Measurements from ENCODE around the gene CLNK.

CLNK gene

GRCh38 chr4:10455133-10455532 is 229.4 kb downstream of the CLNK start:
- TF ChIP-seq POLR2AphosphoS5 (IDR thresholded peaks at IDR 0.05; ENCODE audit: low read depth, low read length), result no peak
- TF ChIP-seq TAF1 (IDR thresholded peaks at IDR 0.05; ENCODE audit: borderline replicate concordance, insufficient read depth, low read length), result no peak
- TF ChIP-seq REST (IDR thresholded peaks at IDR 0.05; ENCODE audit: insufficient read depth in 1 of 2, low read depth in 2 of 2, low read length in 2 of 2), result no peak
- no peak for TF ChIP-seq SIN3A (IDR thresholded peaks at IDR 0.05; ENCODE audit: borderline replicate concordance, insufficient read depth, low read length)
- no peak for TF ChIP-seq FOXP2 (optimal IDR thresholded peaks at IDR 0.05; ENCODE audit: borderline replicate concordance, extremely low read depth, extremely low read length, insufficient read depth)

- no peak for TF ChIP-seq FOXP2 (optimal IDR thresholded peaks at IDR 0.05; ENCODE audit: borderline replicate concordance, extremely low read depth, extremely low read length, insufficient read depth)
- TF ChIP-seq TAF1 (IDR thresholded peaks at IDR 0.05; ENCODE audit: borderline replicate concordance, insufficient read depth, low read length), result no peak
- TF ChIP-seq SIN3A (IDR thresholded peaks at IDR 0.05; ENCODE audit: borderline replicate concordance, insufficient read depth, low read length), result no peak
- TF ChIP-seq REST (IDR thresholded peaks at IDR 0.05; ENCODE audit: insufficient read depth in 1 of 2, low read depth in 2 of 2, low read length in 2 of 2), result no peak
- TF ChIP-seq POLR2AphosphoS5 (IDR thresholded peaks at IDR 0.05; ENCODE audit: low read depth, low read length), result no peak
These were observed 229.8 kb downstream of the CLNK start for GRCh38 chr4:10454726-10455125.

- TF ChIP-seq TAF1 (IDR thresholded peaks at IDR 0.05; ENCODE audit: borderline replicate concordance, insufficient read depth, low read length) (no peak), POLR2AphosphoS5 (IDR thresholded peaks at IDR 0.05; ENCODE audit: low read depth, low read length) (no peak), SIN3A (IDR thresholded peaks at IDR 0.05; ENCODE audit: borderline replicate concordance, insufficient read depth, low read length) (no peak), FOXP2 (optimal IDR thresholded peaks at IDR 0.05; ENCODE audit: borderline replicate concordance, extremely low read depth, extremely low read length, insufficient read depth) (no peak)
These were observed 230.4 kb downstream of the CLNK start for GRCh38 chr4:10454121-10454520.

- no peak for TF ChIP-seq POLR2AphosphoS5 (IDR thresholded peaks at IDR 0.05; ENCODE audit: low read depth, low read length)
- no peak for TF ChIP-seq SIN3A (IDR thresholded peaks at IDR 0.05; ENCODE audit: borderline replicate concordance, insufficient read depth, low read length)
- TF ChIP-seq TAF1 (IDR thresholded peaks at IDR 0.05; ENCODE audit: borderline replicate concordance, insufficient read depth, low read length), result no peak
- no peak for TF ChIP-seq FOXP2 (optimal IDR thresholded peaks at IDR 0.05; ENCODE audit: borderline replicate concordance, extremely low read depth, extremely low read length, insufficient read depth)
These were observed 235.6 kb downstream of the CLNK start for GRCh38 chr4:10448991-10449390.

DNA sequence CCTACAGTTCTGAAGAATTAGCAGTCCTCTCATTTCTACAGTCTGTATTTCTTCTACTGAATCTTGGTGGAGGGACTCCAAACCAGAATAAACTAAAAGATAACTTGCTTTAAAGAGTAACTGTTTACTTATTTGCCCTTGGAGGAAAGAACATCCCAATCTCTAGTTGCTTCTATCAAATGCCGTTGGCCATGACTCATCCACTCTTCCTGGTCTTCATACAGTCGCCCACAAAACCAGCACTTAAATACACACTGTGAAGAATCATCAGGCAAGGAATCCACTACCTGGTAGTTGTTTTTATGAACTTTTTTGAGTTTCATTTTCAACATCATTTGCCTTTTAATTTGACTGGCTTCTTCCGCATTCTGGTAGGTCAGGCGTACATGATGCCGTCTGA is 241.6 kb downstream of the CLNK start:
- no peak for TF ChIP-seq REST (IDR thresholded peaks at IDR 0.05; ENCODE audit: insufficient read depth in 1 of 2, low read depth in 2 of 2, low read length in 2 of 2)
- no peak for TF ChIP-seq FOXP2 (optimal IDR thresholded peaks at IDR 0.05; ENCODE audit: borderline replicate concordance, extremely low read depth, extremely low read length, insufficient read depth)
- TF ChIP-seq POLR2AphosphoS5 (IDR thresholded peaks at IDR 0.05; ENCODE audit: low read depth, low read length), result no peak
- no peak for TF ChIP-seq TAF1 (IDR thresholded peaks at IDR 0.05; ENCODE audit: borderline replicate concordance, insufficient read depth, low read length)
- TF ChIP-seq SIN3A (IDR thresholded peaks at IDR 0.05; ENCODE audit: borderline replicate concordance, insufficient read depth, low read length), result no peak

DNA sequence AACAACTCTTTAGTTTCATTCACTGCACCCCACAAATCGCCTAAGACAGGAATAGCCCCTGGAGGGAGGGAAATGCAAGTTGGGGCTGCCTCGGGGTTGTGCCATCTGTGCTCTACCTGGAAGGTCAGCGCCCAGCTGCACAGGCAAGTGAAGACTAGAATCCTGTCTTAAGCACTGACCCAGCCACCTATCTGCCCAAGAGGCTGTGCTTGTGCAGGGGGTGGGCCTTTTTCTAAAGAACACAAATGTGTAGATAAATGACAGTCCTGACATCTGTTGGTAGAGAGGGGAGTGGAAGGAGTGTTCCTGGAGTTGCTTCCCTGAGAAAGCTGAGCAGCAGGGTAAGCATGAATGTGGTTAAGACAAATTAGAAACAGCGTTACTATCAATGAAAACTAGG is 243.1 kb downstream of the CLNK start:
- TF ChIP-seq FOXP2 (optimal IDR thresholded peaks at IDR 0.05; ENCODE audit: borderline replicate concordance, extremely low read depth, extremely low read length, insufficient read depth) (no peak), TAF1 (IDR thresholded peaks at IDR 0.05; ENCODE audit: borderline replicate concordance, insufficient read depth, low read length) (no peak), POLR2AphosphoS5 (IDR thresholded peaks at IDR 0.05; ENCODE audit: low read depth, low read length) (no peak), SIN3A (IDR thresholded peaks at IDR 0.05; ENCODE audit: borderline replicate concordance, insufficient read depth, low read length) (no peak), REST (IDR thresholded peaks at IDR 0.05; ENCODE audit: insufficient read depth in 1 of 2, low read depth in 2 of 2, low read length in 2 of 2) (no peak)

Data from PFSK-1 (cell line).